GM12878 (cell line): ENCODE data around the gene LHFPL4. TPM values are rescaled to one million over a fixed set of nuclear protein-coding genes. Genes with fewer than 3 reads are reported as not detected.

ENCODE experiments used
- ATAC-seq: fragments of 200-7000 bp; cut with Tn5 transposase; 3 replicates; pipeline ENCODE4 v1.9.1; 2020; ENCODE audit warnings: mild to moderate bottlenecking, moderate library complexity
- BruUV-seq: library from RNA; stranded (reverse); fragments of 400-500 nt; replicated peaks from 2 replicates; lab custom pipeline; 2021; lab: Mats Ljungman, UMichigan
- CTCF ChIA-PET: fragments of 300-600 bp; sonication (Branson Sonifier 250); formaldehyde crosslinking; extraction: SDS; loops from one replicate; lab custom pipeline; 2021; ENCODE audit warnings: inconsistent platforms; lab: Yijun Ruan, JAX
- POLR2A ChIA-PET: fragments of 350-600 bp; formaldehyde crosslinking; extraction: SDS; loops from one replicate; lab custom pipeline; 2021; ENCODE audit warnings: inconsistent platforms; lab: Charles Lee
- RAD21 ChIA-PET: fragments of 300-600 bp; sonication (Branson Sonifier 250); formaldehyde crosslinking; loops from one replicate; lab custom pipeline; 2023; ENCODE audit warnings: antibody characterized with exemption; ENCODE audit not compliant: unreplicated experiment; lab: Charles Lee
- SMC1A ChIA-PET: fragments of 300-600 bp; sonication (Branson Sonifier 250); formaldehyde crosslinking; loops from one replicate; lab custom pipeline; 2023; ENCODE audit not compliant: unreplicated experiment, uncharacterized antibody; lab: Charles Lee
- DNase-seq: peaks from one replicate; pipeline ENCODE4 v3.0.0-alpha.2; 2011; ENCODE audit warnings: low read depth, low spot score
- FAIRE-seq: peaks from 3 replicates; lab custom pipeline; 2011; peaks lifted over from hg19 to GRCh38; lab: Jason Lieb, UNC
- H2AFZ ChIP-seq: 2 replicates; pipeline ENCODE4 v1.6.0; 2011; ENCODE audit warnings: low read depth, low read length, control low read depth; ENCODE audit not compliant: control insufficient read depth
- H3K27ac ChIP-seq: 2 replicates; pipeline ENCODE4 v1.5.1; 2011; ENCODE audit warnings: control low read depth; ENCODE audit not compliant: control insufficient read depth, insufficient read depth
- H3K27me3 ChIP-seq, 2 experiments: replicated peaks in 1 of 2; 2 replicates each; pipeline versions ENCODE4 v1.6.0 to v1.6.1; 2011; ENCODE audit warnings: low read length in 1 of 2; ENCODE audit not compliant: control insufficient read depth in 2 of 2, insufficient read depth in 2 of 2
- H3K36me3 ChIP-seq, 2 experiments: 2 replicates each; pipeline ENCODE4 v1.5.1; 2011; ENCODE audit warnings: low read length in 1 of 2; ENCODE audit not compliant: control insufficient read depth in 2 of 2, insufficient read depth in 2 of 2
- H3K4me1 ChIP-seq: 2 replicates; pipeline ENCODE4 v1.6.1; 2011; ENCODE audit warnings: mild to moderate bottlenecking, low read length, moderate library complexity, mixed read lengths; ENCODE audit not compliant: control insufficient read depth, insufficient read depth
- H3K4me2 ChIP-seq: 2 replicates; pipeline ENCODE4 v1.6.0; 2011; ENCODE audit warnings: control low read depth; ENCODE audit not compliant: control insufficient read depth, insufficient read depth
- H3K4me3 ChIP-seq: fragments of 200-600 bp; sonication (generic); 2 replicates; pipeline ENCODE4 v1.5.1; 2016
- H3K79me2 ChIP-seq: 2 replicates; pipeline ENCODE4 v1.6.0; 2011; ENCODE audit warnings: low read length; ENCODE audit not compliant: control insufficient read depth, insufficient read depth
- H3K9ac ChIP-seq: 2 replicates; pipeline ENCODE4 v1.8.0; 2011; ENCODE audit warnings: low read length, control low read depth, mixed read lengths; ENCODE audit not compliant: control insufficient read depth, insufficient read depth
- H3K9me3 ChIP-seq: replicated peaks from 3 replicates; pipeline ENCODE4 v1.5.1; 2011; ENCODE audit warnings: mild to moderate bottlenecking, low read length; ENCODE audit not compliant: control insufficient read depth, insufficient read depth
- H4K20me1 ChIP-seq: 2 replicates; pipeline ENCODE4 v1.6.0; 2011; ENCODE audit not compliant: control insufficient read depth, insufficient read depth
- BACH1 ChIP-seq: fragments of 450-650 bp; IDR thresholded peaks from 2 replicates; pipeline ENCODE4 v1.6.1; 2017; ENCODE audit warnings: mild to moderate bottlenecking, borderline replicate concordance
- CREB1 ChIP-seq: IDR thresholded peaks from 2 replicates; pipeline ENCODE4 v1.6.1; 2012; ENCODE audit warnings: low read depth, mild to moderate bottlenecking, inconsistent platforms
- EP300 ChIP-seq, 2 experiments: fragments of 150-350 bp in 1 of 2; IDR thresholded peaks; 2 replicates each; pipeline ENCODE4 v1.6.1; 2011 to 2012; ENCODE audit warnings: low read depth in 2 of 2, low read length in 2 of 2, borderline replicate concordance in 1 of 2, improper control_type of control experiment in 1 of 2, inconsistent platforms in 1 of 2; ENCODE audit not compliant: control insufficient read depth in 1 of 2
- STAT3 ChIP-seq: IDR thresholded peaks from 2 replicates; pipeline ENCODE4 v1.6.1; 2011; ENCODE audit warnings: low read depth, low read length, improper control_type of control experiment
- WGBS: methylation state at CpG from one replicate; pipeline ENCODE4 v1.1.6; 2016; ENCODE audit warnings: low lambda C conversion rate; ENCODE audit not compliant: insufficient replicate concordance, insufficient coverage; ENCODE audit errors: missing lambda C conversion rate; 5-methylcytosine and 5-hydroxymethylcytosine counted together
- in situ Hi-C: fragments of 300-500 bp; cut with MboI; formaldehyde crosslinking; loops from 9 replicates; pipeline ENCODE4 v1.14.3; 2018; ENCODE audit warnings: mixed read lengths
- intact Hi-C: fragments of 100-400 bp; cut with micrococcal nuclease; formaldehyde crosslinking; loops from one replicate; pipeline ENCODE4 v1.14.2; 2022; ENCODE audit not compliant: unreplicated experiment
- polyA plus RNA-seq, 11 experiments: library from polyadenylated mRNA; depleted of rRNA in 4 of 11; unstranded in 6 of 11; stranded (reverse) in 5 of 11; fragments of >200 nt; fragmentation: Nextera tagmentation in 4 of 11; fragmentation: Illumina TruSeq in 1 of 11; extraction: Ambion mirVana in 4 of 11; extraction: Trizol in 1 of 11; gene quantifications; 1 replicate in 1 of 11; 2 replicates in 10 of 11; pipeline versions ENCODE4 v1.2.1 to v1.2.3, GENCODE V29; 2011 to 2016; ENCODE audit warnings: inconsistent platforms in 2 of 11, missing spikeins in 2 of 11, low read depth in 1 of 11
- total RNA-seq, 4 experiments: library from RNA; depleted of rRNA in 3 of 4; stranded (reverse); fragments of >200 nt in 3 of 4; fragmentation: Illumina TruSeq in 1 of 4; extraction: Trizol in 1 of 4; gene quantifications; 2 replicates each; pipeline versions ENCODE4 v1.2.1 to v1.2.3, GENCODE V29; 2013 to 2021
- TF ChIP-seq, protein P1 (sequence below): fragments of 450-650 bp; IDR thresholded peaks from 2 replicates; pipeline ENCODE4 v1.6.1; 2017; ENCODE audit warnings: mild to moderate bottlenecking, moderate library complexity
- TF ChIP-seq, protein P2 (sequence below): fragments of 450-650 bp; IDR thresholded peaks from 2 replicates; pipeline ENCODE4 v1.6.1; 2018; ENCODE audit warnings: mild to moderate bottlenecking, low read depth, moderate library complexity; ENCODE audit not compliant: partially characterized antibody
- TF ChIP-seq, protein P3 (sequence below): fragments of 450-650 bp; IDR thresholded peaks from 2 replicates; pipeline ENCODE4 v1.6.1; 2014; ENCODE audit warnings: mild to moderate bottlenecking

LHFPL4 gene
- total and polyA plus RNA-seq, 10 of the 15 experiments (the other 5 are each of a cell fraction or from before 2014, with no cell fraction given), result 0.05 to 0.15 TPM; not detected in 8

DNA sequence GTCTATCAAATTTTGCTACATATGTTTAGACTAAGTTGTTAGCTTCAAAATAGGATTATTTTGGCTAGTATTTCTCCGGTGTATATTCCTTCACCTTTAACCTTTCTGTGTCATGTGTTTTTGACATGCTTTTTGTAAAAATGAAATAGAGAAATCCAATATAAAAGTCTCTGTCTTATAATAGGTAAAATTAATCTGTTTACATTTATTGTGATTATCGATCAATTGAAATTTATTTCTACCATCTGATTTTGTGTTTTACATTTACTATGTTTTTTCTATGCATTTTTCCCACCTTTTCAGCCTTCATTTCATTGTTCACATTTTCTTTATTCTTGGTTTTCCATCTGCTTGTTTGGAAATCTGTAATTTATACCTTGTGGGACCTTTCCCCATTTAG, 11.7 kb upstream of the LHFPL4 start:
- DNase-seq, result no peak
- Histone ChIP-seq H3K4me2 (no peak overlapping the region), H3K4me1 (no peaks in the 10 kb centered on the region), H3K79me2 (no peaks in the 10 kb centered on the region), H3K4me3 (no peak overlapping the region), H4K20me1 (no peaks in the 10 kb centered on the region), H3K27me3 (no peaks in the 10 kb centered on the region), H3K9me3 (no peaks in the 10 kb centered on the region), H2AFZ (no peak overlapping the region)
- ATAC-seq, result no peak
- BruUV-seq, result no TSS peak
- intact Hi-C loops, result no loop called here
- TF ChIP-seq, protein P1, sequence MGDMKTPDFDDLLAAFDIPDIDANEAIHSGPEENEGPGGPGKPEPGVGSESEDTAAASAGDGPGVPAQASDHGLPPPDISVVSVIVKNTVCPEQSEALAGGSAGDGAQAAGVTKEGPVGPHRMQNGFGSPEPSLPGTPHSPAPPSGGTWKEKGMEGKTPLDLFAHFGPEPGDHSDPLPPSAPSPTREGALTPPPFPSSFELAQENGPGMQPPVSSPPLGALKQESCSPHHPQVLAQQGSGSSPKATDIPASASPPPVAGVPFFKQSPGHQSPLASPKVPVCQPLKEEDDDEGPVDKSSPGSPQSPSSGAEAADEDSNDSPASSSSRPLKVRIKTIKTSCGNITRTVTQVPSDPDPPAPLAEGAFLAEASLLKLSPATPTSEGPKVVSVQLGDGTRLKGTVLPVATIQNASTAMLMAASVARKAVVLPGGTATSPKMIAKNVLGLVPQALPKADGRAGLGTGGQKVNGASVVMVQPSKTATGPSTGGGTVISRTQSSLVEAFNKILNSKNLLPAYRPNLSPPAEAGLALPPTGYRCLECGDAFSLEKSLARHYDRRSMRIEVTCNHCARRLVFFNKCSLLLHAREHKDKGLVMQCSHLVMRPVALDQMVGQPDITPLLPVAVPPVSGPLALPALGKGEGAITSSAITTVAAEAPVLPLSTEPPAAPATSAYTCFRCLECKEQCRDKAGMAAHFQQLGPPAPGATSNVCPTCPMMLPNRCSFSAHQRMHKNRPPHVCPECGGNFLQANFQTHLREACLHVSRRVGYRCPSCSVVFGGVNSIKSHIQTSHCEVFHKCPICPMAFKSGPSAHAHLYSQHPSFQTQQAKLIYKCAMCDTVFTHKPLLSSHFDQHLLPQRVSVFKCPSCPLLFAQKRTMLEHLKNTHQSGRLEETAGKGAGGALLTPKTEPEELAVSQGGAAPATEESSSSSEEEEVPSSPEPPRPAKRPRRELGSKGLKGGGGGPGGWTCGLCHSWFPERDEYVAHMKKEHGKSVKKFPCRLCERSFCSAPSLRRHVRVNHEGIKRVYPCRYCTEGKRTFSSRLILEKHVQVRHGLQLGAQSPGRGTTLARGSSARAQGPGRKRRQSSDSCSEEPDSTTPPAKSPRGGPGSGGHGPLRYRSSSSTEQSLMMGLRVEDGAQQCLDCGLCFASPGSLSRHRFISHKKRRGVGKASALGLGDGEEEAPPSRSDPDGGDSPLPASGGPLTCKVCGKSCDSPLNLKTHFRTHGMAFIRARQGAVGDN, result no peak
- TF ChIP-seq BACH1, result no peak
- TF ChIP-seq, all 136 proteins: peak for 0
- RAD21 ChIA-PET, result no interaction called here
- CTCF ChIA-PET, result no interaction called here
- SMC1A ChIA-PET, result no interaction called here
- POLR2A ChIA-PET, result no interaction called here
- no peaks in the 10 kb centered on the region for H3K36me3 ChIP-seq
- no peak overlapping the region for H3K9ac ChIP-seq
- 91% methylated on average over 2 of the region's 2 CpGs for WGBS
- no peak for FAIRE-seq
- in situ Hi-C loops, result no loop called here
- H3K27ac ChIP-seq, result no peak overlapping the region

DNA sequence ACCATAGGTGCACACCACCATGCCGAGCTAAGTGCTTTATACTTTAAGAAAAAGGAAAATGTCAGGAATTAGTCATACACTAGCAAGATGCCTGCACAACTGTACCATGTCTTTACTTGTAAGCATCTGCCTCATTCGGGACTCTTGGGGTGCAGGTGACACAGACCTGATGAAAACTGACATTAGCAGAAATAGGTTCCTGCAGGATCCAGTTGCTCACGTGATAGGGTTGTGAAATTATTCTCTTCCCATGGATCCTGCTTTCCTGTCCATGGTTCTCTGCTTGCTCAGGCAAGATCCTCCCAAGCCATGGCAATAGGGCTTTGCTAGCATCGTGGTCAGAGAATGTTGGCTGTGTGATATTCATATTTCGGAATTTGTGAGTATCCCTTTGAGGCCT, 10.2 kb upstream of the LHFPL4 start:
- no TSS peak for BruUV-seq
- Histone ChIP-seq H3K4me3 (no peak overlapping the region), H2AFZ (no peak overlapping the region), H3K27ac (no peak overlapping the region), H3K9me3 (no peaks in the 10 kb centered on the region), H3K9ac (no peak overlapping the region), H4K20me1 (no peaks in the 10 kb centered on the region), H3K4me1 (no peaks in the 10 kb centered on the region), H3K79me2 (no peaks in the 10 kb centered on the region), H3K4me2 (no peak overlapping the region), H3K27me3 (no peaks in the 10 kb centered on the region), H3K36me3 (no peaks in the 10 kb centered on the region)
- intact Hi-C loops (no loop called here), in situ Hi-C loops (no loop called here)
- DNase-seq (no peak), ATAC-seq (no peak), FAIRE-seq (no peak)
- RAD21 ChIA-PET, result no interaction called here
- SMC1A ChIA-PET, result no interaction called here
- POLR2A ChIA-PET, result no interaction called here
- 6% methylated on average over 5 of the region's 5 CpGs for WGBS
- CTCF ChIA-PET, result no interaction called here
- TF ChIP-seq STAT3 (no peak), CREB1 (no peak), EP300 (IDR thresholded peaks at IDR 0.05; ENCODE audit: borderline replicate concordance in 1 of 2, control insufficient read depth in 1 of 2, low read depth in 2 of 2, low read length in 2 of 2) (no peak)
- TF ChIP-seq, protein P2, sequence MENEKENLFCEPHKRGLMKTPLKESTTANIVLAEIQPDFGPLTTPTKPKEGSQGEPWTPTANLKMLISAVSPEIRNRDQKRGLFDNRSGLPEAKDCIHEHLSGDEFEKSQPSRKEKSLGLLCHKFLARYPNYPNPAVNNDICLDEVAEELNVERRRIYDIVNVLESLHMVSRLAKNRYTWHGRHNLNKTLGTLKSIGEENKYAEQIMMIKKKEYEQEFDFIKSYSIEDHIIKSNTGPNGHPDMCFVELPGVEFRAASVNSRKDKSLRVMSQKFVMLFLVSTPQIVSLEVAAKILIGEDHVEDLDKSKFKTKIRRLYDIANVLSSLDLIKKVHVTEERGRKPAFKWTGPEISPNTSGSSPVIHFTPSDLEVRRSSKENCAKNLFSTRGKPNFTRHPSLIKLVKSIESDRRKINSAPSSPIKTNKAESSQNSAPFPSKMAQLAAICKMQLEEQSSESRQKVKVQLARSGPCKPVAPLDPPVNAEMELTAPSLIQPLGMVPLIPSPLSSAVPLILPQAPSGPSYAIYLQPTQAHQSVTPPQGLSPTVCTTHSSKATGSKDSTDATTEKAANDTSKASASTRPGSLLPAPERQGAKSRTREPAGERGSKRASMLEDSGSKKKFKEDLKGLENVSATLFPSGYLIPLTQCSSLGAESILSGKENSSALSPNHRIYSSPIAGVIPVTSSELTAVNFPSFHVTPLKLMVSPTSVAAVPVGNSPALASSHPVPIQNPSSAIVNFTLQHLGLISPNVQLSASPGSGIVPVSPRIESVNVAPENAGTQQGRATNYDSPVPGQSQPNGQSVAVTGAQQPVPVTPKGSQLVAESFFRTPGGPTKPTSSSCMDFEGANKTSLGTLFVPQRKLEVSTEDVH, result no peak
- TF ChIP-seq, protein P3, sequence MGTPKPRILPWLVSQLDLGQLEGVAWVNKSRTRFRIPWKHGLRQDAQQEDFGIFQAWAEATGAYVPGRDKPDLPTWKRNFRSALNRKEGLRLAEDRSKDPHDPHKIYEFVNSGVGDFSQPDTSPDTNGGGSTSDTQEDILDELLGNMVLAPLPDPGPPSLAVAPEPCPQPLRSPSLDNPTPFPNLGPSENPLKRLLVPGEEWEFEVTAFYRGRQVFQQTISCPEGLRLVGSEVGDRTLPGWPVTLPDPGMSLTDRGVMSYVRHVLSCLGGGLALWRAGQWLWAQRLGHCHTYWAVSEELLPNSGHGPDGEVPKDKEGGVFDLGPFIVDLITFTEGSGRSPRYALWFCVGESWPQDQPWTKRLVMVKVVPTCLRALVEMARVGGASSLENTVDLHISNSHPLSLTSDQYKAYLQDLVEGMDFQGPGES, result no peak
